ENCODE measurements around the gene PHB1.

Gene PHB1

GRCh38 chr17:49414622-49415350 is at the start of gene PHB1:
PHB1 (minus strand) TSS chr17:49414882; CDS start chr17:49413264, 1,618 bp downstream.
- peak; percentile 95 for DNase-seq

- DNase-seq = no peak
Observed at GRCh38 chr17:49464049-49464448, 49.4 kb upstream of the PHB1 start.

- DNase-seq = no peak
Observed at GRCh38 chr17:49461580-49461979, 46.9 kb upstream of the PHB1 start.

- DNase-seq = no peak
Observed at GRCh38 chr17:49460401-49460800, 45.7 kb upstream of the PHB1 start.

- no peak for DNase-seq
Observed at GRCh38 chr17:49459401-49459984, 44.8 kb upstream of the PHB1 start.

- no peak for DNase-seq
Observed at GRCh38 chr17:49457564-49458535, 43.2 kb upstream of the PHB1 start.

GRCh38 chr17:49456183-49456965 is 41.7 kb upstream of the PHB1 start:
- no peak for DNase-seq

- no peak for DNase-seq
Observed at GRCh38 chr17:49455272-49455861, 40.7 kb upstream of the PHB1 start.

- no peak for DNase-seq
Observed at GRCh38 chr17:49454050-49454449, 39.4 kb upstream of the PHB1 start.

- DNase-seq = no peak
Observed at GRCh38 chr17:49452661-49453060, 38.0 kb upstream of the PHB1 start.

GRCh38 chr17:49452201-49452600 is 37.5 kb upstream of the PHB1 start:
- DNase-seq = no peak

- DNase-seq = no peak
Observed at GRCh38 chr17:49450735-49451134, 36.1 kb upstream of the PHB1 start.

GRCh38 chr17:49450181-49450580 is 35.5 kb upstream of the PHB1 start:
- no peak for DNase-seq

GRCh38 chr17:49447628-49448302 is 33.1 kb upstream of the PHB1 start:
- no peak for DNase-seq

- DNase-seq = no peak
Observed at GRCh38 chr17:49445591-49445990, 30.9 kb upstream of the PHB1 start.

GRCh38 chr17:49444384-49444783 is 29.7 kb upstream of the PHB1 start:
- DNase-seq = no peak

- no peak for DNase-seq
Observed at GRCh38 chr17:49443862-49444261, 29.2 kb upstream of the PHB1 start.

GRCh38 chr17:49442041-49442440 is 27.4 kb upstream of the PHB1 start:
- DNase-seq = no peak

- DNase-seq = no peak
Observed at GRCh38 chr17:49441578-49441977, 26.9 kb upstream of the PHB1 start.

- no peak for DNase-seq
Observed at GRCh38 chr17:49440581-49440980, 25.9 kb upstream of the PHB1 start.

- no peak for DNase-seq
Observed at GRCh38 chr17:49439673-49440571, 25.2 kb upstream of the PHB1 start.
